ENCODE data around the gene KNDC1.
"Not testable (repeated sequence)": the region's sequence is repeated elsewhere in the genome, so short reads cannot be mapped to it uniquely, and the experiment has no call there.

Gene KNDC1

DNA sequence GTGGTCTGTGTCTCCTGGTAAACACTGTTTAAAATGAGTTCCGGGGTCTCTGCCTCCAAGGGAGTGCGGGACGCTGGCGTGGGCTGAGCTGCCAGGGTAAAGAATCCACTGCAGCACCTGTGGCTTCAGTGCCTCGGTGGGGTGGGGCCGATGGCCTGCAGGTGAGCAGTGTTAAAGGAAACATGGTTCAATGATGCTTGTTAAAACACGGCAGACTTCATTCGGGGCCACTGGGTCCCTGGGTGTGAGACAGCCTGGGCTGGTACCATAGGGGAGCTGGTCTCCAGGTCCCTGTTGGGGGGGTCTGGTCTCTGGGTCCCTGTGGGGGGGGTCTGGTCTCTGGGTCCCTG, 24.9 kb upstream of the KNDC1 start:
- TF ChIP-seq, protein P1, sequence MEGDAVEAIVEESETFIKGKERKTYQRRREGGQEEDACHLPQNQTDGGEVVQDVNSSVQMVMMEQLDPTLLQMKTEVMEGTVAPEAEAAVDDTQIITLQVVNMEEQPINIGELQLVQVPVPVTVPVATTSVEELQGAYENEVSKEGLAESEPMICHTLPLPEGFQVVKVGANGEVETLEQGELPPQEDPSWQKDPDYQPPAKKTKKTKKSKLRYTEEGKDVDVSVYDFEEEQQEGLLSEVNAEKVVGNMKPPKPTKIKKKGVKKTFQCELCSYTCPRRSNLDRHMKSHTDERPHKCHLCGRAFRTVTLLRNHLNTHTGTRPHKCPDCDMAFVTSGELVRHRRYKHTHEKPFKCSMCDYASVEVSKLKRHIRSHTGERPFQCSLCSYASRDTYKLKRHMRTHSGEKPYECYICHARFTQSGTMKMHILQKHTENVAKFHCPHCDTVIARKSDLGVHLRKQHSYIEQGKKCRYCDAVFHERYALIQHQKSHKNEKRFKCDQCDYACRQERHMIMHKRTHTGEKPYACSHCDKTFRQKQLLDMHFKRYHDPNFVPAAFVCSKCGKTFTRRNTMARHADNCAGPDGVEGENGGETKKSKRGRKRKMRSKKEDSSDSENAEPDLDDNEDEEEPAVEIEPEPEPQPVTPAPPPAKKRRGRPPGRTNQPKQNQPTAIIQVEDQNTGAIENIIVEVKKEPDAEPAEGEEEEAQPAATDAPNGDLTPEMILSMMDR (IDR thresholded peaks at IDR 0.05; ENCODE audit: extremely low read depth, insufficient read depth, missing control alignments) = no peak
- in situ Hi-C loops (cut with MboI; ENCODE audit: low pct_unique_long_range_greater_than_20kb, low sequenced_read_pairs, unreplicated experiment) = no loop called here
- DNase-seq (ENCODE audit: low spot score) = no peak

DNA sequence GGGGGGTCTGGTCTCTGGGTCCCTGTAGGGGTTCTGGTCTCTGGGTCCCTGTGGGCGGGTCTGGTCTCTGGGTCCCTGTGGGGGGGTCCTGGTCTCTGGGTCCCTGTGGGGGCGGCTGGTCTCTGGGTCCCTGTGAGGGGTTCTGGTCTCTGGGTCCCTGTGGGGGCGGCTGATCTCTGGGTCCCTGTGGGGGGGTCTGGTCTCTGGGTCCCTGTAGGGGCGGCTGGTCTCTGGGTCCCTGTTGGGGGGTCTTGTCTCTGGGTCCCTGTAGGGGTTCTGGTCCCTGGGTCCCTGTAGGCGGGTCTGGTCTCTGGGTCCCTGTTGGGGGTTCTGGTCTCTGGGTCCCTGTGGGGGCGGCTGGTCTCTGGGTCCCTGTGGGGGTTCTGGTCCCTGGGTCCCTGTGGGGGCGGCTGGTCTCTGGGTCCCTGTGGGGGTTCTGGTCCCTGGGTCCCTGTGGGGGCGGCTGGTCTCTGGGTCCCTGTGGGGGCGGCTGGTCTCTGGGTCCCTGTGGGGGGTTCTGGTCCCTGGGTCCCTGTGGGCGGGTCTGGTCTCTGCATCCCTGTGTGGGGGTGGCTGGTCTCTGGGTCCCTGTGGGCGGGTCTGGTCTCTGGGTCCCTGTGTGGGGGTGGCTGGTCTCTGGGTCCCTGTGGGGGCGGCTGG, 22.4 kb upstream of the KNDC1 start:
- in situ Hi-C loops (cut with MboI; ENCODE audit: low pct_unique_long_range_greater_than_20kb, low sequenced_read_pairs, unreplicated experiment); DNase-seq (ENCODE audit: low spot score): not testable (repeated sequence)

DNA sequence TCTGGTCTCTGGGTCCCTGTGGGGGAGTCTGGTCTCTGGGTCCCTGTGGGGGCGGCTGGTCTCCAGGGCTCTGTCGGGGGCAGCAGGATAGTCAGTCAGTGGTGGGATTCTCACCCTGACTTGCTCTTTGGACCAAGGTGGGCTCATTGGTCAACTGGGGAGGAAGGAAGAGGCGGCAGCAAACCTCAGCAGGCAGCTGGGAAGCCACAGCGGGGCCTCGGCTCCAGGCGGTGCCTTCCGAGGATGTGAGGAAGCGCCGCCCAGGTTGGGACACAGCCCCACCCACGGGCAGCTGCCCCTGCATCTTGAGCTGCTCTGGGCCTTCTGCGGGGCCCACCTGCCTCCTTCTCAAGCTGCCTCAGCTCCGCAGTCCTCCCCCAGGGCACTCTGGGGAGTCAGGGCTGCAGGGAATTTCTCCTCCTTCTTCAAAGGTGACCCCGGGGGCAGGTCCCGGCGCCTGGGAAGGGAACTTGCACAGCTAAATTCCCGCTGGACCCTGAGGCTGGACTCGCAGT, 20.4 kb upstream of the KNDC1 start:
- no peak for DNase-seq (ENCODE audit: low spot score)
- TF ChIP-seq, protein P1 (IDR thresholded peaks at IDR 0.05; ENCODE audit: extremely low read depth, insufficient read depth, missing control alignments) = no peak
- in situ Hi-C loops (cut with MboI; ENCODE audit: low pct_unique_long_range_greater_than_20kb, low sequenced_read_pairs, unreplicated experiment) = no loop called here

DNA sequence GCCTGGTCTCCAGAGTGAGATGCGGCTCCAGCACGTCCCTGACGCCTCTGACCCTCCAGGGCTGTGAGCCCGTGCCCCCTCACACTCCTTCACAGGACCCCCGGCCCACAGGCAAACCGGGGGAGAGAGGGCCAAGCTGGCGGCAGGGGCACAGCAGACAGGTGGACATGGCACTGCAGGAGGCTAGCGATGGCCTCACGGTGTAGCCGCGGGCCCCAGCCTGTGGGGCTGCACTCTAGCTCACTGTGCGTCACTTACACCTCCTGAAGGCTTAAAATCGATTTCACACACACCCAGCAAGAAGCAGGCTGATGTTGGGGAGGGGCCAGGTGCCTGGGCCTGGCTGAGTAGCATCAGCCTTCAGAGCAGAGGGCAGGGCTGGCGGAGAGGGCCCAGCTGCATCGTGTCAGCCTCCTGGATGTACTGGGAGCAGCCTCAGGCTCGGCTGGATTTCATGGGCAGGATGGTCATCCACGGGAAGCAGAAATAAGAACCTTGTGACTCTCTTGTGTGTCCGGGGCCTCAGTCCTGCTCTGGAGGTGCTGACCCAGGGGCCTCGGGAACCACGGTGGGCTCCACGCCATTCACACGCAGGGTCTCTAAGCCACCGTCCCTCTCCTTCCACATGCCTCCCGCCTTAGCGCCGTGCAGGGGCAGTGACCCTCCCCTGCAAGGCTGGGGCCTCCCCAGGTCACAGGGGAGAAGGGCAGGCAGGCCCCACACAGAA, 19.4 kb upstream of the KNDC1 start:
- DNase-seq (ENCODE audit: low spot score) = no peak
- TF ChIP-seq, protein P1 (IDR thresholded peaks at IDR 0.05; ENCODE audit: extremely low read depth, insufficient read depth, missing control alignments) = no peak
- in situ Hi-C loops (cut with MboI; ENCODE audit: low pct_unique_long_range_greater_than_20kb, low sequenced_read_pairs, unreplicated experiment) = no loop called here

DNA sequence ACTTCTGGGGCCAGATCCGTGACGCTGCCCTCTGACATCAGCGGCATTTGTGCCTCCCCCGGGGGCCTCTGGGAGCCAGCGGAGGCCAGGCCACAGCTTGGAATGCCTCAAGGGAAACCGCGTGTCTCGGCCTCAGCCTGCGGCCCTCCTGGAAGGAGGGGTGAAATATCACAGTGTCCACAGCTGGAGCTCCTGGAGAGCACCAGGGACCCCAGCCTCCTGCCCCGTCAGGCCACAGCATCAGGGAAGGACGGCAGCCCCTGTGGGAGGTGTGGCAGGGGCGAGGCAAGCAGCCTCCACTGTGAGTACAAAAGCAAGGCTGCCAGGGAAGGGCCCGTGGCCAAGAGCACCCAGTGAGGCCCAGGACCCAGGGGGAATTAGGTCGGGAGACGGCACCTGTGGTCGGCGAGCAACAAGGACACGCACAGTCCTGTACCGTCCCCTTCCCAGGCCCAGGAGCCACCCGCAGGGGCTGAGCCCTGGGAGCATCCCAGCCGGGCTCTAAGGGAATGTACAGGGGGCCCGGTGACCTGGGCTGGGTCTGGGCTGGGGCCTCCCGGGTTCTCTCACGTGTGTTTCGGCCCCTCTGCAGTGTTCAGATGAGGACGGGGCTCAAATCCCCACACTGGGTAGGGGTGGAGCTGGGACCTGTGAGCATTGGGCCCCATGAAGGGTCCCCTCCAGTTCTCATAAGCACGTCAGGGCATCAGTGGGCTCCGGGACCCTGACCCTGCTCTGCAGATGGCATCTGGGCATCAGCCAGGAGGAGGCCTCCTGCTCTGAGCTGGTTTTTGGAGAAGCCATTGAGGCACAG, 18.7 kb upstream of the KNDC1 start:
- in situ Hi-C loops (cut with MboI; ENCODE audit: low pct_unique_long_range_greater_than_20kb, low sequenced_read_pairs, unreplicated experiment) = no loop called here
- TF ChIP-seq, protein P1 (IDR thresholded peaks at IDR 0.05; ENCODE audit: extremely low read depth, insufficient read depth, missing control alignments) = no peak
- DNase-seq (ENCODE audit: low spot score) = no peak

DNA sequence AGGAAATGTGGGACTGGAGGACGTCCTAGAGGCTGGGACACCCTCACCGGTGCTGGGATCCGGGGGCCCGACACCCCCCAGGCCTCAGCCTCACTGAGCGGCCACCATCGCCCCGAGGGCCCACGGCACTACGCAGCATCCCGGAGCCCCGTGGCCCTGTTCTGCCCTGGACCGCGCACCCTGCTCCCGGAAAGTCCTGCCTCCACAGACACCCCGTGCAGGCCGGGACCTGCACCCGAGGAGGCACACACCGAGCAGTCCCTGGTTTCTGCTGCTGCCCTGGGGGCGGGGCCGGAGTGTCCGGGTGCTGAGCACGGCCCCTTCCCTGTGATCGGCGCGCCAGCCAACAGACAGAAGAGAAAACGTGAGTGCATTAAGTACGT, 18.1 kb upstream of the KNDC1 start:
- no peak for DNase-seq (ENCODE audit: low spot score)
- TF ChIP-seq, protein P1 (IDR thresholded peaks at IDR 0.05; ENCODE audit: extremely low read depth, insufficient read depth, missing control alignments) = no peak
- in situ Hi-C loops (cut with MboI; ENCODE audit: low pct_unique_long_range_greater_than_20kb, low sequenced_read_pairs, unreplicated experiment) = no loop called here
